ENCODE data around the gene CCNG2.

Gene CCNG2

DNA sequence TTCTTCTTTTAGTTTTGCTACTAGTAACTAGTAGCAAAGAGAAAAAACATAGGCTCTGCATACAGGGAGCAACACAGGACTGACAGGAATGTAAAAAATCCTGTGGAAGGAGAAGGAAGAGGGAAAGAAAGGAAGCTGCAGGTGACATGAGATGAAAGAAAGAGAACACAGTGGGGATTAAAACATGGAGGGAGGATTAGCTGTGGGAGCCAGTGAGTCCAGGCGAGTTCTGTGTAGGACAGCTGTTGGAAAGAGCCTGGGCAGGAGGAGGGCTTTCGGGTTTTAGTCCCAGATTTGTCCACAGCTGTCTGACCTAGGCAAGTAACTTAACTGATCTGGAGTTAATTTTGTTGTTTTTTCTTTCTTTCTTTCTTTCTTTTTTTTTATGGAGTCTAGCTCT lies 21.6 kb downstream of the CCNG2 start:
- DNase-seq (ENCODE audit: low spot score): no peak

DNA sequence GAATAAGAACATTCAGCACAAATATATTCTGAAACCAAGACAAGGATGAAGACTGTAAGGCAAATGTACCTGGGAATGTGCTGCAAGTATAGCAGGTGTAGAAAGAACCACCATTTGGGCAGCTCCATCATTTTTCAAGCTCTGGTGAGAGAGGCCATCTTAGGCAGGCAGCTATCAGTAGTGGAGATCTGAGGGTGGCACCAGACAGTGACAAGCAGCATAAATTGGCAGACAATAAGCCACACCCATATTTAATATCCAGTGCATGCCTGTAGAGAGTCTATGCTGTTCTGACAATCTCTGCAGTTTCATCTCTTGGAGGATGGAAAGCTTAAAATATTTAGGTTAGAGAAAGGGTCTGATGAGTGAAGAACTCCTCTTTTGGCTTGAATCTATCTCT lies 22.5 kb downstream of the CCNG2 start:
- DNase-seq (ENCODE audit: low spot score): no peak

DNA sequence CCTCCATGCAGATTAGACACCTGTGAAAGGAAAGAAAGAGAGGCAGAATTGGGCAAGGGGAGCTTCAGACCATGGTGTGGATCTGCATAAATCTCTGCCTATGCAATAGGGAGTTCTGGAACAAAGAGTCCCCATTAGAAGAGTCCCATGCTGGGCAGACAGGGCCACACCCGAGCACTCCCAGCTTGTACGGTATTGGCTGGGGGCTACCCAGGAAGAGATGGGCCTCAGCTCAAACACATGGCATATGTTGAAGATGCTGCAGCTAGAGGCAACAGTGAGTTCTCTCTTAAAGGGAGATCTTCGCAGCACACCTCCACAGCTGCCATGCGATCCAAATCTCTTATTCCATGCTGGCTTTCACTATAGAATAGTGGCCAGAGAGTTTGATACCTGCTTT lies 24.7 kb downstream of the CCNG2 start:
- DNase-seq (ENCODE audit: low spot score): no peak

DNA sequence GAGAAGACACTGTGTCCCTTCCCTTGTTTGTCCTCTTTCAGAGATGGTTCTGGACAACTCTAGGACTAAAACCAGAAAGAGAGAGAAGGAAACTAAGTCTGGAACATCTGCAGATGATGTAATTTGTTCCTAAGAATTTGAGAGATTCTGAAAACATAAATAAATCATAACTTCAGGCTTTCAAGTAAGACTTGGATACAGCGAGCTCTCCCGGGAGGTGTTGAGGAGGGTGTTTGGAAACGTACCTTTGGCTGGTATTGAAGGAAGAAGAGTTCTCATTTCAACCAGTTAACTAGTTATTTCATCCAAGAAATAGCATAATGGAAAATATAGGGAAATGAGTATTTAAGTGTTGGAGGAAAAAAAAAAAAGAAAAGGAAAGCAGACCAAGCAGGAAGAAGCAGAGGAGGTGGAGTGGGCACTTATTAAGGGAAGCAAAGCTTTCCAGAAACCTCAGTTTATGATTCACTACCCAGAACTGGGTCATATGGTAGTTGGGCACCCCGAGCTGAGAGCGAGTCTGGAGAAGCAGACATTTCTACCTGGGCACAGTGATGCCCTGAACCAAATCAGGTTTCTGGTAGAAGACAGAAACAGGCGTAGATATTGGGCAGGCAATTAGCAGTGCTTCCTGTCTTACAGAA lies 26.9 kb downstream of the CCNG2 start:
- no peak for DNase-seq (ENCODE audit: low spot score)

DNA sequence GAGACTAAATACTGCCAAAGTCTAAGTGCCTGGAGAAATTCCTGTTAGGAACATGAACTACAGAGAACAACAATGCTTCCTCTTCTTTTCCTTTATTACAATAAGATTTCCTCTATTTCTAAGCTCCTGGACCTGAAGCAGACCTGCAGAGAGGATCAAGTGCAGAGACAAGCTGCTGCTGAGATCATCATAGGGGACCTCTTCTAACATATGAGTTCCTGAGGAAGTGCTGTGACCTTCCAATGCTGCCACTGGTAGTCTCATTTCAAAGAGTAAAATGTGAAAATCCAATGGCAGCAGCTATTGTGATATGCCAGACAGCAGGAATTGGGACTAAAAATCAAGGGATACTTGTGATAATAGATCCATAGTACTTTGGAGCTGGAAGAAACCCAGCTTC lies 28.0 kb downstream of the CCNG2 start:
- no peak for DNase-seq (ENCODE audit: low spot score)

DNA sequence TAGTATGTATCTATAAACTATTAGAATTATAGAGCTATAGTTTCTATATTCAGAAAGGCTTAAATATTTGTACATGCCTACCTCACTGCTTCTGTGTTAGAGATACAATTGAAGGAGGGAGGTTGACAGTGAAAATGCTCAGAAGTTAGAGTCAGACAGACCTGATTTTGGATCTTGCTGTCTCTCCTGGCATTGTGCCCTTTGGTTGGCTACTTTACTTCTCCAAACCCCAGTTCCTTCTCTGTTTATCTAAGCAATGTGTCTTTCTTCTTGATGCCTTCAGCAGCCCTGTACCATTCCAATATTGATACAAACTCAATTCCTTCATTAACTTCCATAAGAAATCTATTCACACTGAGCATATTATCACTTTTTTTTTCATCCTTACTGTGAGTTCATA lies 28.7 kb downstream of the CCNG2 start:
- no peak for DNase-seq (ENCODE audit: low spot score)

DNA sequence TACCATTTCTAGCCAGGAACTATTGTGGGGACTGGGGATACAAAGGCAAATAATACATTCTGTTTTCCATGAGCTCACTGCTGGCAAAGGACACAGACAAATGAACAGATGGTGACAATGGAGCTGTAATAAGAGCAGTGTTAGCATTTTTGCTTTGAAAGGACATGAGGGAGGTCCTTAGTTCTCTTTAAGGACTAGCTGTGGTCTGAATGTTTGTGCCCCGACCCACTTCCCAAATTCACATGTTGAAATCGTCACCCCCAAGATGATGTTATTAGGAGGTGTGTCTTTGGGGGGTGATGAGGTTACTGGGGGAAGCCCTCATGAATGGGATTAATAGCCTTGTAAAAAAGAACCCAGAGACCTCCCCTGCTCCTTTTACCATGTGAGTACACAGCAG lies 30.3 kb downstream of the CCNG2 start:
- DNase-seq (ENCODE audit: low spot score): no peak

DNA sequence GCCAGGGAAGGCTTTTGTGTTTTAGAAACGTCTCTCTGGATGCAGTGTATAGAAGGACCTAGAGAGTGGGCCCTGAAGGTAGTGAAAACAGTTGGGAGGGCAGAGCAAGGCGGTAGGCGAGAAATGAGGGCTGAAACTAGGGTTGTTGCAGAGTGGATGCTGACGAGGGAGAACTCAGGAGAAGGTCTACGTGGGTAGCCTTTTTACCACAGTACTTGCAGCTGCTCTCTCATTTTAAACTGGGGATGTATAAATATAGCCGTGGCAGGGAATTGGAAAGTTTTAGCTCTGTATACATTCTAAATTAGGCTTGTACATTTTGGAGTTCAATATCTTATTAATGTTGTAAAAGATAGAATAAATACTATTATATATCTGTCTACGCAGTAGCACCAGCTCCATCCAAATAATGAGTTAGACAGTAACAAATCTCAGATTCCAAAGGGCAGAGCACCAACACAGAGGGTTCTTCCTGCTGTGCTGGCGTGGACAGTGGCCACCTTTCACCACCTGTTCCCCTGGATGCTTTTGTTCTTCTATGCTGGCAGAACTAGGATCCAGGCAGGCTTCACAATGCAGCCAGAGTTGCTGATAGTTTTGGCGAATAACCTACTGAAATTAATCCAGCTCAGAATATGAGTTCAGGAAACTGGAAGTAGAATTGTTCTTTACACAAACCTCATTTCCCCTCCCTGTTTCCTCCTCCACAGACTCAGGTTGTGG lies 31.7 kb downstream of the CCNG2 start:
- no peak for DNase-seq (ENCODE audit: low spot score)

DNA sequence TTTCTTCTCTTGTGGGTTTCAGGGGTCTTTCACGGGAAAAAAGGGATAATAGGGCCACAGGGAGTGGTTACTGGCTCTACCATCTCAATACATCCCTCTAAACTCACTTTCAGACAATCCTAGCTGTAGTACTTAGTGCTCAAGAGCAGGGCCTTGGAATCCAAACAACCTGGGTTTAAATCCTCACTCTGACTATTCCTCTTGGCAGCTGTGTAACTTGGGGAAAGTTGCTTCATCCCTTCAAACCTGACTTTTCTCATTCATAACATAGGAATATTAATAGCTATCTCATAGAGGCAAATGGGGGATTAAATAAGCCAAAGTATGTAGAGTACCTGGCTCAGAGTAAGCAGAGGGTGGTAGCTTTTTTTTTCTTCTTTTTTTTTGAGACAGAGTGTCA lies 32.4 kb downstream of the CCNG2 start:
- DNase-seq (ENCODE audit: low spot score): no peak

DNA sequence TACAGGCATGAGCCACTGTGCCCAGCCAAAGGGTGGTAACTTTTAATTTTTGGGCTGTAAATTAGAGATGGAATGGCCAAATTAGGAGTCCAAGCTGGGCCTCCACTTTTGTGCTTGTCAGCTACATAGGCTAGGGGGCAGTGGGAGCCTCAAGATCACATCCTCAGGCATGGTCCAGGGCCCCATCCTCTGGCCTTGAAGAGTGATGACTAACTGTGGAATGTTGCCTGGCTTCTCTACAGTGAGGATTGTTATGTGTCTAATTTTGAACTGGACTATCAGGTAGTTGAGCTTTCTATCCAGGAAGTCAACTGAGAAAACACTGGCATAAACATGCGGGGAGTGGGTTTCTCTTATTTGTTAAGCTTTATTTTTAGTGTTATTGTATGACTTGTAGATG lies 33.0 kb downstream of the CCNG2 start:
- no peak for DNase-seq (ENCODE audit: low spot score)

DNA sequence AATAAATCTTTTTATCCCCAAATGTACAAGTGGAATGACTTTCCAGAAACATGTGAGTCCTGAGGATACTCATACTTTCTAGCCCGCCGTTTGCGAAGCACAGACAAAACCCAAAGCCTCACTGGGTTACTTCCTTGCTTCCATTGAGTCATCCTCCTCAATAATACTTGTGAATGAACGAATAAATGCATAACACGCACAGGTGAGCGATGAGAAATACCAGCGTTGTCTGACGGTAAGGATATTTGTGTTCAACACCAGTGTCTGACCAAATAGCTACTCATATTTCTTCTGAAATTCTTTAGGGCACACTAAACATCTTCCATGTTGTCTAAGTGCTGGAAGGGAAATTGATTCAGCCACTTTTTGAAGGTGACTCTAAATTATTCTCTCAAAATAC lies 36.0 kb downstream of the CCNG2 start:
- no peak for DNase-seq (ENCODE audit: low spot score)

DNA sequence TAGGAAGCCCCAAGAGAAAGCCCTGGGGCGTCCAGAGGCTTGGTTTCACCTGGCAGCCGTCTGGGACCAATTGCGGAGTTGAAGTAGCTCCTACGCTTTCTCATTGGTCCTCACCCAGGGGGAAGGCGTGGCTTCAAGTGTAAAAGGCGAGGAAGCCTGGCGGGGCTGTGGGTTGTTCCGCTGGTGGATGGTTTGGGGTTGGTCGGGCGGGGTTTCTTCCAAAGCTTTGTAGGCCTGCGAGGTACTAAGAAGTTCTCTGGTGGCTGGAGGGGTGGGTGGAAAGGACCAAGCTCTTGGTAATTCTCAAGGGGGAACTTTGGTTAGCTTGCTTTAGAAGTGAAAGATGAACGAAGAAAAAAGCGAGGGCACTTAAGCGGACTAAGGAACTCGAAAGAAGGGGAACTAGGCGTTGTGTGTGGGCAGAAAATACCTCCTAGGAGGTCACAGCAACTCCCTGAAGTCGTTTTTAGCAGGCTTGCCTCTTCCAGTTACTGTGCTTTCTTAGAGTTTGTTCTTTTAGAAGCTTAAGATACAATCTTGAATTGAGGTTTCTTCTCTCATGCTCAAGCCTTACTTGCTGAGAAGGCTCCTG lies 36.6 kb downstream of the CCNG2 start:
- peak; percentile 32 for DNase-seq (ENCODE audit: low spot score)

DNA sequence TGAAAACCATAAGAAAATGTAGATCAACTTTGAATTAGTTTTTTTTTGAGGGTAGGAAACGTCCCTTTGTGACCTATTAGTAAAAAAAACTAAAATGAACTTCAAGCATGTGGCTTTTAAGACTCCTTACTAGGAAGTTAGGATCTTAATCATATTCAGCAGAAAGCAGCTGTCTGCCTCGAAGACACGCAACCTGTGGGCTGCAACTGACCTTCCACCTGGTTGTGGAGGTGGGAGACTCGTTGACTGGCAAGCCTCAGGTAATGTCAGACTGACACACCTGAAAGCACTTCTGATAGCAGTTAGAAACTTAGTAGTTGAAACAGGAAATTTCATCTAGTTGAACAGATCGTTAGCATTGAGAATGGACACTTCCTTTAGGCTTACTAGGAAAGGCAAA lies 37.4 kb downstream of the CCNG2 start:
- DNase-seq (ENCODE audit: low spot score): no peak

DNA sequence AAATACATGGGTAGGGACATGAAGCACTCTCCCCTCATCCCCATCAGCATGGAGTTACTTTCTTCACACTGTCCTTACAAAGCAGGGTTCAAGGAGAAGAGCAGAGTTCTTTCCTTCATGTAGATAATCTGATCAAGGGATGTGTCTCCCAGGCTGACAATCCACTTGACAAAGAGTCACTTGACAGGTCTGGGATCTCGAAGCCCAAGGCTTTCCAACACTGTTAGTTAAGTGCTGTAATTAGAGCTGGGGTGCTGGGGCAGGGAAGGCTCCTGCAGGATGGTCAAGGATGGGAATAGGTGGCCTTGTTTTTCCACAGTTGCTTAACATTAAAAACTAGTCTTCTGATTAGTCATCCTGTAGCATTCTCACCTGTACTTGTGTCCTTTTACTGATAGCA lies 38.0 kb downstream of the CCNG2 start:
- no peak for DNase-seq (ENCODE audit: low spot score)

DNA sequence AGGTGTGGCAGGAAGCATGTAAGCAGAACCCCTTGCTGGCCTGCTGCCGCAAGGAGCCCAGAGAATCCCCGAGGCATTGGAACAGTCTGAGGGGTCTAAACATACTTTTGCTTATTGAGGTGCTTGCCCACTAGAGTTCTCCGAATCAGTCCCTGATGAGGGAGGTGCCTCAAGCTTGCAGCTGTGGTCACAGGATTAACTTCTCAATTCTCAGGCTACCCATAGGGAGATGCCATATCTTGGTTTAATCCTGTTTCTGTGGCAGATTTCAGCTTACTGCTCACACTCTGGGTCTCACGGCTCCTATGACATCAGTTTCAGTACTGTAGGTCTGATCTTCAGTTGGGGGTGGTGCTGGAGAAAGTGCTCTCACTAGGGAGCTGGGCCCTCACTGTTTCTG lies 39.9 kb downstream of the CCNG2 start:
- DNase-seq (ENCODE audit: low spot score): no peak

DNA sequence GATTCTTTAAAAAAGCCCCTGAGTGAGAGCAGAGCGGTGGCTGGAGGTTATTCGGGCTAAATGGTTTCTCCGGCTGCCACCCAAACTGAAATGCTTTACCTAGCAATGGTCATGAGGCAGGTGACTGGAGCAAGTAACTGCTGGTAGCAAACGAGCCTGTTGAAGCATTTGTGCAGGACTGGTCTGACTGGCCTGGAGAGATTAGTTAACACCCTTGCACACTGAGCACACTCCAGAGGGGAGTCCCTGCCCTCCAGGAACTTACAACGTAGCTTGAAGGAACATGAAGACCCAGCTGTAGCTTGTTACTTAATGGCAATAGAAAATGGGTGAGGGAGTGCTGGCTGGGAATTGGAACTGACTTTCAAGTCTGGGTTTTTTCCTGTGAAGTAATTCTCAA lies 40.4 kb downstream of the CCNG2 start:
- no peak for DNase-seq (ENCODE audit: low spot score)

DNA sequence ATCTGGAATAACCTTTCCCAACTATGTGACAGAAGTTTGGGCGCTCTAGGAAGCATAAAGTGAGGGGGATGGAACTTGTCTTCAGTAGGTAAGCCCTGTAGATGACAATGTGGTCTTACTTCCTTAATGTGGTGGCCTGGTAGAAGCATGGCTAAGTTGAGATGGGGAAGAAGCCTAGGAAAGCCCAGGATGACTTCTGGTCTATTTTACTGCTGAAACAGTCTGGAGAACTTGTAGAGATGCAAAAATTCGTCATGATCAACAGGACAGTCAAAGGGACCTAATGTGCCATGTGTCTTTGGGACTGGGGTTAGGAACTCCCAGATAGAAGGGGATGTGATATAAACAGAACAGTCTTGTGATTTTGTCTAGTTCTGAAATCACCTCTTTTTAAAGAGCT lies 40.8 kb downstream of the CCNG2 start:
- DNase-seq (ENCODE audit: low spot score): no peak

DNA sequence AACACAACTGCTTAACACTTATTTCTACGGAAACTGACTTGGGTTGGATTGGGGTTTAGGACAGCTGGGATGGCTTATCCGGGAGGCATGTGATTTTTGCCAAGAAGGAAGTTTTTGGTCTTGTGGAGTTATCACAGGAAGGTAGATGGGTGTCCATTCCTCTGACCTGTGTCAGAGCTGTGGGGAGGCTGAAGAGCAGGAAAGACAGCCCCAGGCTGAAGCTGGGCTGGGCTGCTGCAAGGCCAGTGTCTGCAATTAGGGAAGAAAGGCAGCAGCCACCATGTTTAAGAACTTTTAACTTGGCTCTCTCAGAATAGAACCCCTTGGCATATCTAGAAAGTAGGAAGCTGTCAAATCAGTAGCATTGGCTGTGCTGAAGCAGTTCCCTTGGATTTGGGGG lies 42.3 kb downstream of the CCNG2 start:
- DNase-seq (ENCODE audit: low spot score): no peak

DNA sequence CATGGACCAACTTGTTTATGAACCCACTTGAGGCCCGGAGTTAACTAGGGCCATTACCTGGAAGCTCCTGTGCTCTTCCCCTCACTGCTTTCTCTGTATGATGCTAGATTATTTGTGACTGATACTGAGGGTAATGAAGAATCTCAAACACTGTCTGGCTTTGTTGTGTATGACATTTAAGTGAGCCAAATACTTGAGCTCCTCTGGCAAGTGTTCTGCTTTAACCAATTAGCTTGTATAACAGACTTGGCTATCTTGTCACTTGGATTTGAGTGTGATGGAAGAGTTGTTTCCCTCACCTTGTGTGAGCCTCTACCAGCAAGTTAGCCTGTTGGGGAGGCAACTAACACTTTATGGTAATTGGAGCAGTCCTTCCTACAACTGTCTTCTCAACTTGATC lies 42.7 kb downstream of the CCNG2 start:
- DNase-seq (ENCODE audit: low spot score): no peak

DNA sequence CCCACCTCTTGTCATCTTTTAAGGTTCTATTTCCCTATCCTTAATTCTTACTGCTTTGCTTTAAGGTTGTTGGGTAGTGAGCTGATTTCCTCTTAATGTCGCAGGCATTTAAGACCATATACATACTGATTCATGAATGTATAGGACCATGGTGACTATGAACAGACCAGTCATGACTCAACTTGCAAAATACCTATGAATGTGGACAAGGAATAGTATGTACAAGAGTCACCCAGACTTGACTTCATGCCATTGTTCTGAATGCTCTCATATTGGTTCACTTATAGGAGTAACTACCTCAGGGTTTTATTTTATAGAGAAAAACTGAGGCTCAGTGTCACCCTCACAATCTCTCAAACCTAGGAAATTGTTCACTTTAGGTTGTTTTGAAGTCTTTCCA lies 44.3 kb downstream of the CCNG2 start:
- DNase-seq (ENCODE audit: low spot score): no peak

DNA sequence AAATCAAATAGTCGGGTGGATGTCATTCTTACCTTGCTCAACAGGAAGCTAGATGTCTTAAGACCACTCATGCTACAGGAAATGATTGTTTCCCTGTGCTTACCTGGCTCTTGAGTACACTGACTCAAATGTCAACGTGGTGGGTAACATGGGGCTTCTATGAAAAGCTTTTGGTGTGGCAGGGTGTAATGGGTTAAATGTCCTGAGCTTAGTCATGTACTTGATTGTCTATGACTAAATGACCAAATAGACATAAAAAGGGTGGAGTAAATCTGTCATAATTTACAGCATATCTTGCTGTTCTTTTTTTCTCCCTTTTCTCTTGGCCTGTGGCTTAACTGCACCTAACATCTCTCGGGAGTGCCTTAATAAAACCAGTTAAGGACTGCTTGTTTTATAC lies 44.9 kb downstream of the CCNG2 start:
- DNase-seq (ENCODE audit: low spot score): no peak

DNA sequence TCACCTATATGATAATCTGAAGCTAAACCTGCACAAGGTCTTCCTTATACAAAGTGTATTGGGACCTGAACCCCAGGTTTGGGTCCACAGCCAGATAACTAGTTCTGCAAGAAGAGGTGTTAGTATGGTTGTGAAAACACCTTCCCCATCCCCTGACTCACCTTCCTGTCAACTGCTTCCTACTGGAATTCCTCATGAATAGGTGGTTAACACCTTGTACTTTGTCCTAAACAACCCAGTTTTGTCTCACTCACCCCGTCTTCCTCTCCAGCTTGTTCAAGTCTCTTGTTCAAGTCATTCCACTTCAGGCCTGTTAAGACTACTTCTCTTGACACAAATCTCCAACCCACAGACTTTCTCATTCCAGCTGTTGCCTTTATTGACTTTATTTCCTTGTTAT lies 45.5 kb downstream of the CCNG2 start:
- no peak for DNase-seq (ENCODE audit: low spot score)

DNA sequence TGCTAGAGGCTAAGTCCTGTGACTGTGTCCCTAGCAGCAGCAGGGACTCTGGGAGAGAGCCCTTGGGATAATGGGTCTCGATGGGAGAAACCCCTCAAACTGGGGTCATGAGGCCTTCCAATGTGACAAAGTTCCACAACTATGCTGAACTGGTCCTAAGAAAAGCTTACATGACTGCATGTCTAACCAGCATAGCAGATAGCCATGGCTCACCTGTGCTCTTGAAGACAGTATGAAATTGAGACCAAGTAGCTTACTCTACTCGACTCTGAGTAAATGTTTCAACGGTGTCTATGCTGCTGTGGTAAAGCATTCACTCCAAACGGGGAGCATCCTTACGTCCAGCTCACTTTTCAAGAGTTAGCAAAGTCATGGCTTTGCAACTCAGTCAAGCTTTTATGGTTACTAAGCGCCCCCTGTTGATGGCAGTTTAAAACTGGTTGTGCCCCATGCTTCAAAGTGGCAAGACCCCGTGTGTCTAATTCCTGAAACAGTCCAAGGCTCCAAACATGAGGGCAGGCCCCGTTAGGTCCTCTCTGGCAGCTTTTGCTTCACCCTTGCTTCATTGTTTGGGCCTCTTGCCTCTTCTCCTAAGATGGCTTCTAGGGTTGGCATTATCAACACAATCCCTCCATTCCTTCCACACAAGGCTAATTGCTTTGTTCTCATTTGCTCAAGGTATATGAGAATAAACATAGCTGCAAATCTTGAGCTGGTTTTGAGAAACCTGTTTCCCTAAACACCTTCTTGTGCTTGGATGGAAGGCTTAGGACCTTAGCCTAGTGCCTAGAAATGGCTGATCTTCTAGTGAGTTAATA lies 46.6 kb downstream of the CCNG2 start:
- peak; percentile 79 for DNase-seq (ENCODE audit: low spot score)
